Stomach (tissue), 4 donors: ENCODE data around the gene DLGAP1.

Source experiments
- CTCF ChIP-seq, 7 experiments: fragments of 450-650 bp in 4 of 7; fragments of 200-600 bp in 3 of 7; sonication (generic) in 3 of 7; IDR thresholded peaks; one replicate each; pipeline ENCODE4 v1.5.1; 2016 to 2019; ENCODE audit warnings: antibody characterized with exemption in 7 of 7, control low read depth in 2 of 7, mild to moderate bottlenecking in 1 of 7
- EP300 ChIP-seq: sonication (generic); formaldehyde crosslinking; IDR thresholded peaks from one replicate; pipeline ENCODE4 v1.6.1; 2017; ENCODE audit warnings: antibody characterized with exemption
- POLR2A ChIP-seq, 4 donors: fragments of 450-650 bp; IDR thresholded peaks; one replicate each; pipeline ENCODE4 v1.6.1; 2016; ENCODE audit warnings: antibody characterized with exemption in 4 of 4, control low read depth in 2 of 4, mild to moderate bottlenecking in 1 of 4, moderate library complexity in 1 of 4
- POLR2AphosphoS5 ChIP-seq, 3 donors: sonication (generic); formaldehyde crosslinking; IDR thresholded peaks; one replicate each; pipeline ENCODE4 v1.6.1; 2016; ENCODE audit warnings: antibody characterized with exemption in 3 of 3

- TF ChIP-seq CTCF (IDR thresholded peaks at IDR 0.05) (no peak), POLR2A (IDR thresholded peaks at IDR 0.05) (no peak), POLR2AphosphoS5 (IDR thresholded peaks at IDR 0.05) (no peak), EP300 (no peak)
Observed at GRCh38 chr18:4455113-4455811, at the start of gene DLGAP1.
